Measurements from ENCODE around the gene FRA10AC1.
"Not testable (repeated sequence)": the region's sequence is repeated elsewhere in the genome, so short reads cannot be mapped to it uniquely, and the experiment has no call there.

FRA10AC1 gene

DNA sequence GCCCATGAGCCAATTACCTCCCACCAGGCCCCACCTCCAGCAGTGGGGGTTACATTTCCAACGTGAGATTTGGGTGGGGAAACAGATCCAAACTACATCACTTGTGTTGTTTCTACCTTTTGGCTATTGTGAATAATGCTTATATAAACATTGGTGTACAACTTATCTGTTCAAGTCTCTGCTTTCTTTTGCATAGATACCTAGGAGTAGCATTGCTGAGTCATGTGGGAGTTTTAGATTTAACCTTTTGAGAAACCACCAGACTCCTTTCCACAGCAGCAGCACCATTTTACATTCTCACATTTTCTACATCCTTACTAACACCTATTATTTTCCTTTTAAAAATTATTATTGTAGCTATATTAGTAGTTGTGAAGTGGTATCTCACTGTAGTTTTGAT lies 14.4 kb upstream of the FRA10AC1 start:
- peaks cover 5% of the 10 kb centered on the region; the same call in 1 of the 2 replicates for H3K4me1 ChIP-seq (ENCODE audit: insufficient read depth, low read length)
- H3K9ac ChIP-seq (ENCODE audit: low read depth, low read length): no peak overlapping the region
- H3K9me3 ChIP-seq (ENCODE audit: control insufficient read depth, insufficient read depth, low read length): no peaks in the 10 kb centered on the region
- no peaks in the 10 kb centered on the region for H3K36me3 ChIP-seq (ENCODE audit: insufficient read depth, low read length)

GRCh38 chr10:93715345-93715744 lies 13.0 kb upstream of the FRA10AC1 start:
- H3K9me3 ChIP-seq (ENCODE audit: control insufficient read depth, insufficient read depth, low read length): no peaks in the 10 kb centered on the region
- no peaks in the 10 kb centered on the region for H3K36me3 ChIP-seq (ENCODE audit: insufficient read depth, low read length)
- H3K4me1 ChIP-seq (ENCODE audit: insufficient read depth, low read length): peaks cover 5% of the 10 kb centered on the region; the same call in 1 of the 2 replicates
- H3K9ac ChIP-seq (ENCODE audit: low read depth, low read length): no peak overlapping the region

DNA sequence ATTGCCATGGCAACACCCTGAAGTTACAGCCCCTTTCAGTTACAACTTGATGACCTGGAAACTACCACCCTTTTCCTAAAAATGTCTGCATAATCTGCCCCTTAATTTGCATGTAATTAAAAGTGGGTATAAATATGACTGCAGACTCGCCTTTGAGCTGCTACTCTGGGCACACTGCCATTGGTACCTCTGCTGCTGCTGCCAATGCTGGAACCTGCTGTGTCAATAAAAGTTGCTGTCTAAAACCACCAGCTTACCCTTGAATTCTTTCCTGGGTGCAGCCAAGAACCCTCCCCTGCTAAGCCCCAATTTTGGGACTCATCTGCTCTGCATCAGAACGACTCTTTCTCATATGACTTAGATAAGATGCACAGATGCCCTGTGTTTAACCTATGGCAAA lies 10.2 kb upstream of the FRA10AC1 start:
- Histone ChIP-seq H3K36me3 (ENCODE audit: insufficient read depth, low read length) (no peaks in the 10 kb centered on the region), H3K4me1 (ENCODE audit: insufficient read depth, low read length) (no peaks in the 10 kb centered on the region), H3K9me3 (ENCODE audit: control insufficient read depth, insufficient read depth, low read length) (no peaks in the 10 kb centered on the region), H3K9ac (ENCODE audit: low read depth, low read length) (no peak overlapping the region)

DNA sequence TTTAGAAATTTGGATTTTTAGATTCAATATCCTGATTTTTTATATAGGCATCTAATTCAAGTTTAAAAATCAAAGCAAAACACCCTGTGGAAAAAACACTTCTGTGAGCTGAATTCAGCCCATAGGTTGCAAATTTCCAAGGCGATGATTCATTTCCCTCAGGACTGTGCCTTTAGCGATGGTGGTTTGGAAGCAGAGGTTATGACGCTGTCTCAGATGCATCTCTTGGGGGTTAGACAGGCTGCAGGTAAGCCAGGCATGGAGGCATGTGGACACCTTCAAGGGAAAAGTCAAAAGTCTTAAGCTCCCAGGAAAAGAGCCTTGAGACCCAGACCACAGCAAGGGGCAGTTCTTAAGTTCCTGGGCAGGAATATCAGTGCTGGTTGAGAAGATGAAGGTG lies 9.5 kb upstream of the FRA10AC1 start:
- H3K36me3 ChIP-seq (ENCODE audit: insufficient read depth, low read length): no peaks in the 10 kb centered on the region
- no peak overlapping the region for H3K9ac ChIP-seq (ENCODE audit: low read depth, low read length)
- no peaks in the 10 kb centered on the region for H3K4me1 ChIP-seq (ENCODE audit: insufficient read depth, low read length)
- no peaks in the 10 kb centered on the region for H3K9me3 ChIP-seq (ENCODE audit: control insufficient read depth, insufficient read depth, low read length)

GRCh38 chr10:93710333-93710909 lies 8.0 kb upstream of the FRA10AC1 start:
- H3K9me3 ChIP-seq (ENCODE audit: control insufficient read depth, insufficient read depth, low read length): no peaks in the 10 kb centered on the region
- H3K9ac ChIP-seq (ENCODE audit: low read depth, low read length): no peak overlapping the region
- H3K4me1 ChIP-seq (ENCODE audit: insufficient read depth, low read length): no peaks in the 10 kb centered on the region
- no peaks in the 10 kb centered on the region for H3K36me3 ChIP-seq (ENCODE audit: insufficient read depth, low read length)

- Histone ChIP-seq H3K4me1 (ENCODE audit: insufficient read depth, low read length) (no peaks in the 10 kb centered on the region), H3K36me3 (ENCODE audit: insufficient read depth, low read length) (no peaks in the 10 kb centered on the region), H3K9me3 (ENCODE audit: control insufficient read depth, insufficient read depth, low read length) (no peaks in the 10 kb centered on the region), H3K9ac (ENCODE audit: low read depth, low read length) (no peak overlapping the region)
These were observed 5.2 kb upstream of the FRA10AC1 start for GRCh38 chr10:93707623-93708022.

DNA sequence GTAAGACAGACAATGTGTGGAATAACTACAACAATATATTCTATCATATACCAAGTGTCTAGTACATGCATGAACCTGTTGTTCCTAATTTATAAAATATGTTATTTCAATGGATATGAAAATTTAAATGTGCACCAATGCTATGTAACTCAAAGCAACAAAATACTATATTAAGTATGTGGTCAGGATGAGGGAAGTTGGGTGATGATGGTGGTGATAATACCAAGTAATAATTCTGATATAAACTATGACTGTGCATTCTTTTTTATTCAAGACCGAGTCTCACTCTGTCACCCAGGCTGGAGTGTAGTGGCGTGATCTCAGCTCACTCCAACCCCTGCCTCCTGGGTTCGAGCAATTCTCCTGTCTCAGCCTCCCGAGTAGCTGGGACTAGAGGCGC lies 2.1 kb upstream of the FRA10AC1 start:
- no peak overlapping the region for H3K9ac ChIP-seq (ENCODE audit: low read depth, low read length)
- H3K36me3 ChIP-seq (ENCODE audit: insufficient read depth, low read length): no peaks in the 10 kb centered on the region
- H3K9me3 ChIP-seq (ENCODE audit: control insufficient read depth, insufficient read depth, low read length): no peaks in the 10 kb centered on the region
- peaks cover 6% of the 10 kb centered on the region; the same call in 1 of the 2 replicates for H3K4me1 ChIP-seq (ENCODE audit: insufficient read depth, low read length)

GRCh38 chr10:93703841-93704240 lies 1.4 kb upstream of the FRA10AC1 start:
- Histone ChIP-seq H3K36me3 (ENCODE audit: insufficient read depth, low read length) (0 out of 2 replicates have a peak, but pooled peaks cover under 1% of the 10 kb centered on the region), H3K9me3 (ENCODE audit: control insufficient read depth, insufficient read depth, low read length) (no peaks in the 10 kb centered on the region), H3K4me1 (ENCODE audit: insufficient read depth, low read length) (peaks cover 6% of the 10 kb centered on the region; the same call in 1 of the 2 replicates), H3K9ac (ENCODE audit: low read depth, low read length) (no peak overlapping the region)

DNA sequence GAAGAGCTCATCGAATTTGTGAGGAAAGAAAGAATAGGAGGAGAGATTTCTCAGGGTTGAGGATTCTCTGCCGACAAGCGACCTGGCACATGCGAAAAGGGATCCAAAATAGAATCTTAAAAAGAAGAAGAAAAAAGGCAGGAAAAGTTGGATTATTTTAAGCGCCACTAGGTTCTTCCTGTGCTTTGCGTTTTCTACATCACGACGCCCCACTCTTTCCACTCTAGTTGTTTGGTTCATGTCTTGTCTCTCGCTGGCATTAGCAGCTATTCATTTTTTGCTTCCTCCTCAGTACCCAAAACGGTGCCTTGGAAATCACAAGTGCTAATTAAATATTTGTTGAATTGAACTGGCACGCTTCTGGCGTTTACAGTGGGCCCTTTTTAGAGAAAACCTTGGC lies 674 bp upstream of the FRA10AC1 start:
- H3K9ac ChIP-seq (ENCODE audit: low read depth, low read length): peak overlapping the region; percentile 74
- no peaks in the 10 kb centered on the region for H3K9me3 ChIP-seq (ENCODE audit: control insufficient read depth, insufficient read depth, low read length)
- H3K36me3 ChIP-seq (ENCODE audit: insufficient read depth, low read length): 0 out of 2 replicates have a peak, but pooled peaks cover 3% of the 10 kb centered on the region
- H3K4me1 ChIP-seq (ENCODE audit: insufficient read depth, low read length): peaks cover 6% of the 10 kb centered on the region; the same call in 1 of the 2 replicates

DNA sequence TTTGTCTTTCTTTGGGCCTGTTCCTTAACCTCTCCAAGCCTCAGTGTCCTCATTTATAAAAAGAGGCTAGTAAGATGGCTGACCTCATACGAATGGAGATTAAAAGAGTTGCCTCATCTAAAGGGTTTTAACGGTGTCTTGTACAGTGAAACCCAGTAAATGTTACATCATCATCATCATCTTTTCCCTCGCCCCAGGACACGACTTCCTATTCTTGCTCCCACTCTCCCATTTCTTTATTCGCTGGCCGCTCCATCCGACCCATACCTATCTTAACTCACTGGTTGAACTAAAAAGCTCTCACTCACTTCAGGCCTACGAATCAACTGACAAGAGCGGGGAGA lies 554 bp downstream of the FRA10AC1 start:
- Histone ChIP-seq H3K36me3 (ENCODE audit: insufficient read depth, low read length) (0 out of 2 replicates have a peak, but pooled peaks cover 5% of the 10 kb centered on the region), H3K9me3 (ENCODE audit: control insufficient read depth, insufficient read depth, low read length) (no peaks in the 10 kb centered on the region), H3K9ac (ENCODE audit: low read depth, low read length) (peak overlapping the region; percentile 71), H3K4me1 (ENCODE audit: insufficient read depth, low read length) (peaks cover 6% of the 10 kb centered on the region; the same call in 1 of the 2 replicates)

DNA sequence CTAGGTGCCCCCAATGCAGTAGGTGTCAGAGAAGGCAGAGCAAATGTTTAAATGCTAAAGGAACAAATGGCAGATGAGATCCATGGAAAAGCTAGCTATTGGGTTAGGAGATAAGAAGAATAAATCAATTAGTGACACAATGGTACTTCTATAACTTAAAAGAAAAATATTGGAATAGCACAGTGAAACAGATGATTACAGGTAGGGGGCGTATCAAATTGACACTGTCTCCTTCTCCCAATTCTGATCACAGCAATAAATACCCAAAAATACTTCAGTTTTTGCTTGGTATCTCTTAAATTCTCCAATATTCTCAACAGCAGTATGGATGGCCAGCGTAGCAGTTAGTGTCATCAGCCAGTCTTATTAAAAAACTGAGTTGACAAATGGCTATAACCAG lies 5.2 kb downstream of the FRA10AC1 start:
- Histone ChIP-seq H3K9me3 (ENCODE audit: control insufficient read depth, insufficient read depth, low read length) (no peaks in the 10 kb centered on the region), H3K9ac (ENCODE audit: low read depth, low read length) (no peak overlapping the region), H3K36me3 (ENCODE audit: insufficient read depth, low read length) (0 out of 2 replicates have a peak, but pooled peaks cover 14% of the 10 kb centered on the region), H3K4me1 (ENCODE audit: insufficient read depth, low read length) (peaks cover 6% of the 10 kb centered on the region; the same call in 1 of the 2 replicates)

- H3K36me3 ChIP-seq (ENCODE audit: insufficient read depth, low read length): peaks cover 14% of the 10 kb centered on the region; the same call in 1 of the 2 replicates
- not testable (repeated sequence) for H3K9ac ChIP-seq (ENCODE audit: low read depth, low read length); H3K4me1 ChIP-seq (ENCODE audit: insufficient read depth, low read length); H3K9me3 ChIP-seq (ENCODE audit: control insufficient read depth, insufficient read depth, low read length)
These were observed 5.8 kb downstream of the FRA10AC1 start for GRCh38 chr10:93696582-93696981.

- no peaks in the 10 kb centered on the region for H3K9me3 ChIP-seq (ENCODE audit: control insufficient read depth, insufficient read depth, low read length)
- H3K36me3 ChIP-seq (ENCODE audit: insufficient read depth, low read length): peaks cover 14% of the 10 kb centered on the region; the same call in 1 of the 2 replicates
- H3K4me1 ChIP-seq (ENCODE audit: insufficient read depth, low read length): no peaks in the 10 kb centered on the region
- no peak overlapping the region for H3K9ac ChIP-seq (ENCODE audit: low read depth, low read length)
These were observed 6.7 kb downstream of the FRA10AC1 start for GRCh38 chr10:93695740-93696139.

DNA sequence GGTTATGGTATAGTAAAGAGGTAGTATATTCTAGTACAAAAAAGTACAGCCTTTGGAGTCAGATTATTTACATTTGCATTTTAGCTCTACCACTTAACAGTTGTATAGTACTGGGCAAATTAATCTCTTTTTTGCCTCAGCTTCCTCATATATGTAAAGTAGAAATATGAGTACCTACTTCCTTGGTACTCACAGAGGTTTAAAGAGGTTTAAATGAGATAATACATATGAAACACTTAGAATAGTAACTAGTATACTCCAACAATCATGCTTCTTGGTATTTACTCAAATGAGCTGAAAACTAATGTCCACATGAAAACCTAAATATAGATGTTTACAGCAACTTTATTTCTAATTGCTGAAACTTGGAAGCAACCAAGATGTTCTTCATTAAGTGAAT lies 14.7 kb downstream of the FRA10AC1 start:
- H3K9ac ChIP-seq (ENCODE audit: low read depth, low read length): no peak overlapping the region
- no peaks in the 10 kb centered on the region for H3K9me3 ChIP-seq (ENCODE audit: control insufficient read depth, insufficient read depth, low read length)
- H3K36me3 ChIP-seq (ENCODE audit: insufficient read depth, low read length): no peaks in the 10 kb centered on the region; the same call in 1 of the 2 replicates
- no peaks in the 10 kb centered on the region; the same call in 1 of the 2 replicates for H3K4me1 ChIP-seq (ENCODE audit: insufficient read depth, low read length)

- H3K9ac ChIP-seq (ENCODE audit: low read depth, low read length): no peak overlapping the region
- H3K9me3 ChIP-seq (ENCODE audit: control insufficient read depth, insufficient read depth, low read length): no peaks in the 10 kb centered on the region
- no peaks in the 10 kb centered on the region; the same call in 1 of the 2 replicates for H3K4me1 ChIP-seq (ENCODE audit: insufficient read depth, low read length)
- peaks cover 5% of the 10 kb centered on the region; the same call in 1 of the 2 replicates for H3K36me3 ChIP-seq (ENCODE audit: insufficient read depth, low read length)
These were observed 21.9 kb downstream of the FRA10AC1 start for GRCh38 chr10:93680412-93681047.

Data from ES-I3 (cell line).